ENCODE data around the gene CHCHD5.
"Not testable (repeated sequence)": the region's sequence is repeated elsewhere in the genome, so short reads cannot be mapped to it uniquely, and the experiment has no call there.

Gene CHCHD5

GRCh38 chr2:112584134-112584890 is at the start of gene CHCHD5:
Gene CHCHD5 (plus strand): TSS chr2:112584609. CDS start chr2:112584648, 39 bp downstream.
- H3K36me3 Mint-ChIP-seq, result peaks cover 21% of the 10 kb centered on the region
- H3K4me1 Mint-ChIP-seq, result peaks cover 42% of the 10 kb centered on the region
- CTCF ChIA-PET, result interaction anchor here (0.8 to 4.5 kb wide), 8 partner anchors 10 to 141 kb away, joined by 3 to 20 read pairs (median 4); no protein-coding TSS in a partner anchor

GRCh38 chr2:112534826-112535225 is 49.6 kb upstream of the CHCHD5 start:
- Mint-ChIP-seq H3K27me3 (peaks cover 3% of the 10 kb centered on the region), H3K27ac (no peak overlapping the region), H3K4me3 (no peak overlapping the region), H3K9me3 (no peaks in the 10 kb centered on the region), H3K36me3 (peaks cover 17% of the 10 kb centered on the region), H3K4me1 (no peaks in the 10 kb centered on the region)
- CTCF ChIA-PET, result interaction anchor here (1.1 kb wide), 1 partner anchor 54 kb away, joined by 3 read pairs; no protein-coding TSS in a partner anchor
- no peak for DNase-seq

More at GRCh38 chr2:112584134-112584890, at the start of gene CHCHD5:
- no peaks in the 10 kb centered on the region for H3K9me3 Mint-ChIP-seq
- no peaks in the 10 kb centered on the region for H3K27me3 Mint-ChIP-seq
- peak within 1 kb of the TSS; percentile 96 for H3K4me3 Mint-ChIP-seq
- peak within 1 kb of the TSS; percentile 98 for H3K27ac Mint-ChIP-seq
- DNase-seq, result peak; percentile 97

- H3K27me3 Mint-ChIP-seq, CTCF ChIA-PET, H3K4me3 Mint-ChIP-seq: not testable (repeated sequence)
Observed at GRCh38 chr2:112536665-112537064, 47.7 kb upstream of the CHCHD5 start.

GRCh38 chr2:112539306-112539705 is 45.1 kb upstream of the CHCHD5 start:
- CTCF ChIA-PET, result no interaction called here
- Mint-ChIP-seq H3K27me3 (peaks cover 7% of the 10 kb centered on the region), H3K4me3 (no peak overlapping the region), H3K36me3 (no peaks in the 10 kb centered on the region), H3K9me3 (no peaks in the 10 kb centered on the region), H3K4me1 (peaks cover 12% of the 10 kb centered on the region), H3K27ac (no peak overlapping the region)
- no peak for DNase-seq

More at GRCh38 chr2:112536665-112537064, 47.7 kb upstream of the CHCHD5 start:
- Mint-ChIP-seq H3K36me3 (peaks cover 10% of the 10 kb centered on the region), H3K4me1 (peaks cover 12% of the 10 kb centered on the region)
- not testable (repeated sequence) for DNase-seq, H3K9me3 Mint-ChIP-seq, H3K27ac Mint-ChIP-seq

GRCh38 chr2:112540906-112541305 is 43.5 kb upstream of the CHCHD5 start:
- DNase-seq, result no peak
- H3K9me3 Mint-ChIP-seq, result no peaks in the 10 kb centered on the region
- H3K4me3 Mint-ChIP-seq, result peak overlapping the region; percentile 16
- H3K36me3 Mint-ChIP-seq, result peaks cover 2% of the 10 kb centered on the region
- peaks cover 20% of the 10 kb centered on the region for H3K4me1 Mint-ChIP-seq
- peaks cover 4% of the 10 kb centered on the region for H3K27me3 Mint-ChIP-seq
- H3K27ac Mint-ChIP-seq, result no peak overlapping the region
- CTCF ChIA-PET, result interaction anchor here (1.2 kb wide), 1 partner anchor 9 kb away, joined by 3 read pairs; no protein-coding TSS in a partner anchor

- H3K4me1 Mint-ChIP-seq, result peaks cover 20% of the 10 kb centered on the region
- CTCF ChIA-PET, result interaction anchor here (0.6 to 1.2 kb wide), 2 partner anchors 10 to 21 kb away, joined by 3 read pairs; no protein-coding TSS in a partner anchor
- peaks cover 2% of the 10 kb centered on the region for H3K36me3 Mint-ChIP-seq
- H3K9me3 Mint-ChIP-seq, result no peaks in the 10 kb centered on the region
- no peak overlapping the region for H3K4me3 Mint-ChIP-seq
- no peak overlapping the region for H3K27ac Mint-ChIP-seq
- H3K27me3 Mint-ChIP-seq, result peaks cover 4% of the 10 kb centered on the region
- peak; percentile 81 for DNase-seq
Observed at GRCh38 chr2:112541315-112542122, 42.9 kb upstream of the CHCHD5 start.

- no peak within 1 kb of the TSS for H3K4me3 Mint-ChIP-seq
- H3K36me3 Mint-ChIP-seq, result peaks cover 5% of the 10 kb centered on the region
- peak; percentile 85 for DNase-seq
- peaks cover 4% of the 10 kb centered on the region for H3K27me3 Mint-ChIP-seq
- H3K4me1 Mint-ChIP-seq, result peaks cover 20% of the 10 kb centered on the region
- H3K27ac Mint-ChIP-seq, result no peak within 1 kb of the TSS
- H3K9me3 Mint-ChIP-seq, result no peaks in the 10 kb centered on the region
- CTCF ChIA-PET, result interaction anchor here (1.9 kb wide), 1 partner anchor 62 kb away, joined by 6 read pairs; no protein-coding TSS in a partner anchor
Observed at GRCh38 chr2:112542123-112542983, 42.1 kb upstream of the CHCHD5 start, which contains the start of gene POLR1B. Gene POLR1B (plus strand): TSS chr2:112542465. CDS start chr2:112542495, 30 bp downstream.

- CTCF ChIA-PET, result interaction anchor here (1.0 to 1.9 kb wide), 3 partner anchors 16 to 62 kb away, joined by 3 to 6 read pairs (median 3); no protein-coding TSS in a partner anchor
- H3K4me1 Mint-ChIP-seq, result peaks cover 20% of the 10 kb centered on the region
- peaks cover 8% of the 10 kb centered on the region for H3K36me3 Mint-ChIP-seq
- no peak overlapping the region for H3K4me3 Mint-ChIP-seq
- peak; percentile 31 for DNase-seq
- no peaks in the 10 kb centered on the region for H3K9me3 Mint-ChIP-seq
- no peak overlapping the region for H3K27ac Mint-ChIP-seq
- peaks cover 4% of the 10 kb centered on the region for H3K27me3 Mint-ChIP-seq
Observed at GRCh38 chr2:112542984-112543661, 41.3 kb upstream of the CHCHD5 start.

GRCh38 chr2:112547333-112547732 is 37.1 kb upstream of the CHCHD5 start:
- peaks cover 9% of the 10 kb centered on the region for H3K4me1 Mint-ChIP-seq
- no peak overlapping the region for H3K27ac Mint-ChIP-seq
- H3K27me3 Mint-ChIP-seq, result no peaks in the 10 kb centered on the region
- CTCF ChIA-PET, result interaction anchor here (1.2 to 1.3 kb wide), 2 partner anchors 36 to 178 kb away, joined by 3 to 6 read pairs; no protein-coding TSS in a partner anchor
- H3K4me3 Mint-ChIP-seq, result no peak overlapping the region
- H3K9me3 Mint-ChIP-seq, result no peaks in the 10 kb centered on the region
- peaks cover 34% of the 10 kb centered on the region for H3K36me3 Mint-ChIP-seq
- no peak for DNase-seq

- Mint-ChIP-seq H3K27ac (no peak overlapping the region), H3K27me3 (no peaks in the 10 kb centered on the region), H3K36me3 (peaks cover 48% of the 10 kb centered on the region), H3K4me3 (no peak overlapping the region), H3K4me1 (peaks cover 9% of the 10 kb centered on the region), H3K9me3 (no peaks in the 10 kb centered on the region)
- DNase-seq, result no peak
- CTCF ChIA-PET, result interaction anchor here (1.3 kb wide), 1 partner anchor 34 kb away, joined by 6 read pairs; no protein-coding TSS in a partner anchor
Observed at GRCh38 chr2:112548980-112549379, 35.4 kb upstream of the CHCHD5 start.

- no peak overlapping the region for H3K4me3 Mint-ChIP-seq
- no peaks in the 10 kb centered on the region for H3K9me3 Mint-ChIP-seq
- no peak for DNase-seq
- CTCF ChIA-PET, result interaction anchor here (1.2 to 1.5 kb wide), 5 partner anchors 11 to 86 kb away, joined by 3 to 5 read pairs (median 3); partner anchors contain the start of gene CHCHD5
- no peak overlapping the region for H3K27ac Mint-ChIP-seq
- no peaks in the 10 kb centered on the region for H3K27me3 Mint-ChIP-seq
- no peaks in the 10 kb centered on the region for H3K4me1 Mint-ChIP-seq
- peaks cover 63% of the 10 kb centered on the region for H3K36me3 Mint-ChIP-seq
Observed at GRCh38 chr2:112566104-112566503, 18.3 kb upstream of the CHCHD5 start.

- H3K36me3 Mint-ChIP-seq, result peaks cover 64% of the 10 kb centered on the region
- not testable (repeated sequence) for DNase-seq, H3K27ac Mint-ChIP-seq, H3K27me3 Mint-ChIP-seq, H3K4me1 Mint-ChIP-seq, H3K9me3 Mint-ChIP-seq, H3K4me3 Mint-ChIP-seq
- CTCF ChIA-PET, result interaction anchor here (1.2 to 1.5 kb wide), 4 partner anchors 11 to 86 kb away, joined by 3 to 5 read pairs (median 4); partner anchors contain the start of gene CHCHD5
Observed at GRCh38 chr2:112566508-112566907, 17.9 kb upstream of the CHCHD5 start.

GRCh38 chr2:112572005-112572404 is 12.4 kb upstream of the CHCHD5 start:
- DNase-seq, result no peak
- Mint-ChIP-seq H3K36me3 (peaks cover 67% of the 10 kb centered on the region), H3K4me1 (no peaks in the 10 kb centered on the region), H3K4me3 (no peak overlapping the region), H3K27me3 (no peaks in the 10 kb centered on the region), H3K9me3 (no peaks in the 10 kb centered on the region), H3K27ac (no peak overlapping the region)
- CTCF ChIA-PET, result interaction anchor here (1.3 kb wide), 1 partner anchor 11 kb away, joined by 3 read pairs; no protein-coding TSS in a partner anchor
